ENCODE results near the gene PLEKHJ1.

GRCh38 chr19:2235381-2236063, 607 bp downstream of the PLEKHJ1 start:
- TF ChIP-seq CTCF (conservative IDR thresholded peaks at IDR 0.05) (no peak), ZFX (IDR thresholded peaks at IDR 0.05) (peak; percentile 76)

Measured in C4-2B (cell line).